ENCODE results near the gene FADD. TPM values are rescaled to one million over a fixed set of nuclear protein-coding genes. Genes with fewer than 3 reads are reported as not detected.

The FADD gene
- total and polyA plus RNA-seq, 10 donors: 11.3 to 28.8 (median 23.1) TPM

GRCh38 chr11:70229737-70230136 is 26.6 kb downstream of the FADD start:
- Histone ChIP-seq H3K27me3 (replicated peaks in 1 of 7) (peaks cover 0 to 3% (median 0%) of the 10 kb centered on the region in 7 donors), H3K4me3 (no peak overlapping the region), H3K36me3 (no peaks in the 10 kb centered on the region), H3K4me1 (no peaks in the 10 kb centered on the region), H3K27ac (no peak overlapping the region), H3K9me3 (peaks cover 0 to 4% (median 0%) of the 10 kb centered on the region in 8 donors)
- 91 to 94% (median 91%) methylated on average over 7 to 10 of the region's 10 CpGs for WGBS, 5 donors
- intact Hi-C loops (cut with DNase I; ENCODE audit: low total_unique reads): no loop called here
- no peak for DNase-seq
- no peak for TF ChIP-seq POLR2A (IDR thresholded peaks at IDR 0.05)
- TF ChIP-seq POLR2AphosphoS5 (IDR thresholded peaks at IDR 0.05): no peak
- TF ChIP-seq, protein P1, sequence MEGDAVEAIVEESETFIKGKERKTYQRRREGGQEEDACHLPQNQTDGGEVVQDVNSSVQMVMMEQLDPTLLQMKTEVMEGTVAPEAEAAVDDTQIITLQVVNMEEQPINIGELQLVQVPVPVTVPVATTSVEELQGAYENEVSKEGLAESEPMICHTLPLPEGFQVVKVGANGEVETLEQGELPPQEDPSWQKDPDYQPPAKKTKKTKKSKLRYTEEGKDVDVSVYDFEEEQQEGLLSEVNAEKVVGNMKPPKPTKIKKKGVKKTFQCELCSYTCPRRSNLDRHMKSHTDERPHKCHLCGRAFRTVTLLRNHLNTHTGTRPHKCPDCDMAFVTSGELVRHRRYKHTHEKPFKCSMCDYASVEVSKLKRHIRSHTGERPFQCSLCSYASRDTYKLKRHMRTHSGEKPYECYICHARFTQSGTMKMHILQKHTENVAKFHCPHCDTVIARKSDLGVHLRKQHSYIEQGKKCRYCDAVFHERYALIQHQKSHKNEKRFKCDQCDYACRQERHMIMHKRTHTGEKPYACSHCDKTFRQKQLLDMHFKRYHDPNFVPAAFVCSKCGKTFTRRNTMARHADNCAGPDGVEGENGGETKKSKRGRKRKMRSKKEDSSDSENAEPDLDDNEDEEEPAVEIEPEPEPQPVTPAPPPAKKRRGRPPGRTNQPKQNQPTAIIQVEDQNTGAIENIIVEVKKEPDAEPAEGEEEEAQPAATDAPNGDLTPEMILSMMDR (IDR thresholded peaks at IDR 0.05 in 8 of 11, conservative IDR thresholded peaks at IDR 0.05 in 3 of 11): no peak

DNA sequence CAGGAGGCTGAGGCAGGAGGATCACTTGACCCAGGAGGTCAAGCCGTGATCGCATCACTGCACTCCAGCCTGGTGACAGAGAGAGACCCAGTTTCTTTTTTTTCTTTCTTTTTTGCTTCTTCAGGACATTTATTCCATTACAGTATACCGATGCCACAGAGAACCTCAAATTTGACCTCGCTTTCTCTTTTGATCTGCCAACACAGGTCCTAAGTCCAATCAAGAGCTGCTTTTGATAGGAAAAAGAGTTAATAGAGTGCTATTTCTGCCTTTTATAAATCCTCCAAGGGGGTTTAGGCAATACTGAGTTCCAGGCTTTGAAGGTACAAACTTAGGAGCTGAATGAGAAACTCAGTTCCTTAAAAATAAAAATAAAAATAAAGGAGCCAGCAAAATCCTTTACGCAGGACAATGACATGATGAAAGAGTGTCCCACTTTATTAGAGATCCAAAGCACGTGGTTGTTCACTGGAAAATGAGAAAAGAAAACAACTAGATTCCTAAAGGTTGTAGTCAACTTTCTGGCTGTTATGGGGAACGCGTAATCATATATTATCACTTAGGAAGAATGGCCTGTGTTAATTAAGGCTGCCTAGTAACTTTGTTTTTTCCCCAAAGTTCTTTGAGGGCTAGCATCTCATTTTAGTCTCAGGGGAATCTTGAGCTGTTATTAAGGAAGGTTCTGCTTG is 27.2 kb downstream of the FADD start:
- WGBS, 5 donors: 83 to 94% (median 90%) methylated on average over 8 of the region's 8 CpGs
- no peak overlapping the region for H3K27ac ChIP-seq
- peaks cover 0 to 3% (median 0%) of the 10 kb centered on the region in 7 donors for H3K27me3 ChIP-seq (replicated peaks in 1 of 7)
- no peak overlapping the region for H3K4me3 ChIP-seq
- peaks cover 0 to 4% (median 0%) of the 10 kb centered on the region in 8 donors for H3K9me3 ChIP-seq
- TF ChIP-seq POLR2AphosphoS5 (IDR thresholded peaks at IDR 0.05) (no peak), POLR2A (IDR thresholded peaks at IDR 0.05) (no peak)
- TF ChIP-seq, protein P1 (IDR thresholded peaks at IDR 0.05 in 8 of 11, conservative IDR thresholded peaks at IDR 0.05 in 3 of 11): no peak
- no peaks in the 10 kb centered on the region for H3K36me3 ChIP-seq
- H3K4me1 ChIP-seq: no peaks in the 10 kb centered on the region
- no peak for DNase-seq
- intact Hi-C loops (cut with DNase I; ENCODE audit: low total_unique reads): no loop called here

DNA sequence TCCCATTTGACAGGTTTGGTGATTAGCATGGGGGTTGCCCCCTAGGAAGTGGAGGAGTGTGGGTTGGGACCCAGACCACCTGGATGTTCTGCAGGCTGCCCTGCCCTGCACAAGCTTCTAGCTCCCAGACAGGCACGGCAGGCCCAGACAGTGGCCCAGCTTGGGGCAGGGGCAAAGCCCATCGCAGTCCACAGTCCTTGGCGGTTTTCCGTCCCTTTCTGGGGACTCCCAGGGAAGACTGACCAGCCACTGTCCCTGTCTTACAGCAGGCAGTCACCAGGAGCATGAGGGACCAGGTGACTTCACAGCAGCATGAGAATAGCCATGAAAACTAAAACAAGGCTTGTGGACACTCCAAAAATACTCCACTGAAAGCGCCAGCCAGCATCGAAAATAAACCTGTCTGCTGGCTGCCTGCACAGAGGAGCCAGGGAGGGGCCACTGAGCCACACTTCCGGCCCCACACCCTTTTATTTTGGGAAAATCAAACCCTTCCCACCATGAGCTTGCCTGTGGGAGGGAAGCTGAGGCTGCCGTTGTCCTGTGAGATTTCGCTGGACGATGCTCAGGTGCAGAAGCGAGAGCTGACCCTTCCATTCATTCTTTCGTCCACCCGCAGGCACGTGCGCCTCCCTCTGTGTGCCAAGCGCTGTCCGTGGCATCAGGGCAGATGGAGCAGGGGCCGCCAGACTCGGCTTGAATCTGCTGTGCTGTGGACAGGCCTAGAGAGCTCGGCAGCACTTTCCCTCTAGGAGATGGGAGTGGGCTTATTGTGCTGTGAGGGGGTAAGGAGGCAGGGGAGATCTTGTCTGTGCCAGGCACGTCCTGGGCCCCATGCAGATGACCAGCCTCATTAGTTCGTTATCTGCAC is 28.0 kb downstream of the FADD start:
- H3K27me3 ChIP-seq (replicated peaks in 1 of 7): peaks cover 0 to 3% (median 0%) of the 10 kb centered on the region in 7 donors
- DNase-seq: no peak

DNA sequence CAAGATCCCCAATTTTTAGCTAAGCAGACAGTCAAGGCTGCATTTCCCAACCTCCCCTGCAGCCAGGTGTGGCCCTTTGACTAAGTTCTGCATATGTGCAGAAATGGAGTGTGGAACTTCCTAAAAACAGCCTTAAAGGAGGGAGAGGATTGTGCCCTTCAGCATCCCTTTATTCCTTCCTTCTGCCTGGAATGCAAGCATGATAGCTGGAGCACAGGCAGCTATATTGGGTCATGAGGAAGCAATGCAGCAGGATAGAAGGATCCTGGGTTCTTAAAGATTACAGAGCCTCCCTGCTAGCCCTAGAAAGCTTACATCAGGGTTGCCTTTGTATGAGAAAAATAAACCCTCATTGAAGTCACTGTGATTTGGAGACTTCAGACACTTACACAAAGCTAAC is 29.9 kb downstream of the FADD start:
- intact Hi-C loops (cut with DNase I; ENCODE audit: low total_unique reads): no loop called here
- Histone ChIP-seq H3K27ac (no peak overlapping the region), H3K9me3 (peaks cover 0 to 4% (median 0%) of the 10 kb centered on the region in 8 donors), H3K4me3 (no peak overlapping the region), H3K27me3 (replicated peaks in 1 of 7) (peaks cover 0 to 3% (median 0%) of the 10 kb centered on the region in 7 donors), H3K36me3 (no peaks in the 10 kb centered on the region), H3K4me1 (no peaks in the 10 kb centered on the region)
- TF ChIP-seq, protein P1 (IDR thresholded peaks at IDR 0.05 in 8 of 11, conservative IDR thresholded peaks at IDR 0.05 in 3 of 11): no peak
- TF ChIP-seq POLR2A (IDR thresholded peaks at IDR 0.05): no peak
- TF ChIP-seq POLR2AphosphoS5 (IDR thresholded peaks at IDR 0.05): no peak
- no peak for DNase-seq

More for the DNA sequence above, 28.0 kb downstream of the FADD start:
- H3K36me3 ChIP-seq: no peaks in the 10 kb centered on the region
- H3K4me3 ChIP-seq: no peak overlapping the region
- intact Hi-C loops (cut with DNase I; ENCODE audit: low total_unique reads): no loop called here
- H3K4me1 ChIP-seq: no peaks in the 10 kb centered on the region
- H3K27ac ChIP-seq: no peak overlapping the region
- WGBS, 5 donors: 82 to 89% (median 84%) methylated on average over 22 of the region's 22 CpGs; no CpG with 5 or more reads in 1 of the 5 donors
- TF ChIP-seq POLR2AphosphoS5 (IDR thresholded peaks at IDR 0.05) (no peak), POLR2A (IDR thresholded peaks at IDR 0.05) (no peak)
- H3K9me3 ChIP-seq: peaks cover 0 to 4% (median 0%) of the 10 kb centered on the region in 8 donors
